ENCODE data around the gene C1orf21.

Gene C1orf21

DNA sequence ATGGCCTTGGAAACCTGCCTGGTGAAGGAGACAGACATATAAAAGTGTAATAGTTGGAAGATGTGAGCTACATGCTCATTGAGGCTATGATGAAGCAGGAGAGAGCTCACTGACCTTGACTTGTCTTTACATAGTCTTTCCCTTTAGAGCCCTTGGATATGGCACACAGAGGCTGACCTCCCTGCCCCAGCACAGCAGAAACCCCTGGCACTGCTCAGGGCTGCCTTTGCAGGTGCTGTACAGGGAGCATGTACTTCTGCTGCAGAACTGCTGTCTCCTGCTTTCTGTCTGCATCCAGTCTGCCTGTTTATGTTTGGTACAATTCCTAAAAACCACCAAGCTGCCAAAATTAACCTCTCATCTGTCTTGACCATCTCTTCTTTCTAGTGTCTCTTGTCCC is 80.5 kb downstream of the C1orf21 start:
- TF ChIP-seq ARNT (IDR thresholded peaks at IDR 0.05) (no peak), ELF4 (IDR thresholded peaks at IDR 0.05) (no peak), ZNF384 (IDR thresholded peaks at IDR 0.05) (no peak), BHLHE40 (IDR thresholded peaks at IDR 0.05; ENCODE audit: borderline replicate concordance) (no peak), TARDBP (IDR thresholded peaks at IDR 0.05) (no peak), NFRKB (IDR thresholded peaks at IDR 0.05) (no peak), CTBP1 (IDR thresholded peaks at IDR 0.05; ENCODE audit: borderline replicate concordance) (no peak), FOXM1 (IDR thresholded peaks at IDR 0.05; ENCODE audit: borderline replicate concordance) (no peak), LEF1 (IDR thresholded peaks at IDR 0.05; ENCODE audit: borderline replicate concordance) (no peak), L3MBTL2 (conservative IDR thresholded peaks at IDR 0.05) (no peak), HDGF (IDR thresholded peaks at IDR 0.05; ENCODE audit: borderline replicate concordance) (no peak), FOXK2 (IDR thresholded peaks at IDR 0.05) (no peak), FOXA1 (IDR thresholded peaks at IDR 0.05) (no peak), SP1 (IDR thresholded peaks at IDR 0.05) (no peak), SUZ12 (IDR thresholded peaks at IDR 0.05) (no peak), PKNOX1 (IDR thresholded peaks at IDR 0.05) (no peak)
- no peak for DNase-seq (ENCODE audit: extremely low spot score)
- ChIA-PET POLR2A (no interaction called here), CTCF (no interaction called here)

DNA sequence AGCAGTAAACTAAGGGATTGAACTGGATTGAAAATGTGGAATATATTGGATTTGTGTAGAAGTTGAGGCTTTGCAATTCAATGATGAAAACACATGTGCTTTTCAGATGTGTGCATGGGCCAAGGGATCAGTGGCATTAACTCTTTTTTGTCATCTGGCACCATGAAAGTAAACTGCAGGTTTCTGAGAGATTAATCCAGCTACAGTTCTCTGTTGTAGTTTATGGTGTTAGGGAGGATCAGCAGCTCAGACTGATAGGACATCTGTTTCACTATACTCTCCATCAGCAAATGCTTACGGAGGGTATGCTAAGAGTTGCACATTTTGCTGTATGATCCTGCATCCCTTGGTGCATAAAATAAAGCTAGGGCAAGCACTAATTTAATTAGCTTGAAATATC is 82.6 kb downstream of the C1orf21 start:
- ChIA-PET POLR2A (no interaction called here), CTCF (no interaction called here)
- TF ChIP-seq FOXA1 (IDR thresholded peaks at IDR 0.05), result no peak
- no peak for TF ChIP-seq SUZ12 (IDR thresholded peaks at IDR 0.05)
- no peak for TF ChIP-seq SP1 (IDR thresholded peaks at IDR 0.05)
- TF ChIP-seq TARDBP (IDR thresholded peaks at IDR 0.05), result no peak
- TF ChIP-seq HDGF (IDR thresholded peaks at IDR 0.05; ENCODE audit: borderline replicate concordance), result no peak
- TF ChIP-seq LEF1 (IDR thresholded peaks at IDR 0.05; ENCODE audit: borderline replicate concordance), result no peak
- no peak for TF ChIP-seq ARNT (IDR thresholded peaks at IDR 0.05)
- TF ChIP-seq NFRKB (IDR thresholded peaks at IDR 0.05), result no peak
- no peak for TF ChIP-seq FOXM1 (IDR thresholded peaks at IDR 0.05; ENCODE audit: borderline replicate concordance)
- no peak for TF ChIP-seq L3MBTL2 (conservative IDR thresholded peaks at IDR 0.05)
- no peak for TF ChIP-seq CTBP1 (IDR thresholded peaks at IDR 0.05; ENCODE audit: borderline replicate concordance)
- no peak for TF ChIP-seq ZNF384 (IDR thresholded peaks at IDR 0.05)
- no peak for TF ChIP-seq FOXK2 (IDR thresholded peaks at IDR 0.05)
- no peak for DNase-seq (ENCODE audit: extremely low spot score)

DNA sequence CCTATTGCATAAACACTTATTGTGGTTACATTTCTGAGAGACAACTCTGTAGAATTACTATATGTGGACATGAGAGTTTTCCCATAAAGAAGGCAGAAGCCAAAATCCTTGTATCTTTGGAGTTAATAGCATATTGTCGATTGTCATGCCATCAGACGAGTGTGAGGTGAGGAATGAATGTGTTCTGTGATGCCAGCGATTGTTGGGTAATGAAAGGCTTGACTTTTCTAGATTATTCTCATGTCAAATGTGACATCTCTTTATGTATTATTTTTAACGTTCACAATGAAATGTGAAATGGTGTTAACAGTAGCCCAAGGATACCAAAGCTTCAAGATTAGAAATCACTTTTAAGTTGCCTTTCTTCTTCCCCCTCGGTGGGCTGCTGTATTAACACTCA is 84.9 kb downstream of the C1orf21 start:
- TF ChIP-seq BHLHE40 (IDR thresholded peaks at IDR 0.05; ENCODE audit: borderline replicate concordance) (no peak), PKNOX1 (IDR thresholded peaks at IDR 0.05) (no peak), LEF1 (IDR thresholded peaks at IDR 0.05; ENCODE audit: borderline replicate concordance) (no peak), CTBP1 (IDR thresholded peaks at IDR 0.05; ENCODE audit: borderline replicate concordance) (no peak), FOXK2 (IDR thresholded peaks at IDR 0.05) (no peak), TARDBP (IDR thresholded peaks at IDR 0.05) (no peak), NFRKB (IDR thresholded peaks at IDR 0.05) (no peak), ELF4 (IDR thresholded peaks at IDR 0.05) (no peak), FOXA1 (IDR thresholded peaks at IDR 0.05) (no peak), FOXM1 (IDR thresholded peaks at IDR 0.05; ENCODE audit: borderline replicate concordance) (no peak)
- POLR2A ChIA-PET, result no interaction called here
- no peak for DNase-seq (ENCODE audit: extremely low spot score)
- CTCF ChIA-PET, result interaction anchor here (1.2 kb wide), 1 partner anchor 192 kb away, joined by 4 read pairs; no protein-coding TSS in a partner anchor

- ChIA-PET CTCF (interaction anchor here (1.2 kb wide), 1 partner anchor 192 kb away, joined by 4 read pairs; no protein-coding TSS in a partner anchor), POLR2A (no interaction called here)
- DNase-seq (ENCODE audit: extremely low spot score), result no peak
- no peak for TF ChIP-seq SUZ12 (IDR thresholded peaks at IDR 0.05)
- TF ChIP-seq SP1 (IDR thresholded peaks at IDR 0.05), result no peak
- TF ChIP-seq FOXK2 (IDR thresholded peaks at IDR 0.05), result no peak
Observed at GRCh38 chr1:184472136-184472535, 85.3 kb downstream of the C1orf21 start.

GRCh38 chr1:184473176-184473966 is 86.5 kb downstream of the C1orf21 start:
- POLR2A ChIA-PET, result no interaction called here
- CTCF ChIA-PET, result no interaction called here
- no peak for DNase-seq (ENCODE audit: extremely low spot score)
- TF ChIP-seq NFRKB (IDR thresholded peaks at IDR 0.05), result no peak
- no peak for TF ChIP-seq BHLHE40 (IDR thresholded peaks at IDR 0.05; ENCODE audit: borderline replicate concordance)
- TF ChIP-seq TARDBP (IDR thresholded peaks at IDR 0.05), result no peak
- no peak for TF ChIP-seq FOXK2 (IDR thresholded peaks at IDR 0.05)
- no peak for TF ChIP-seq L3MBTL2 (conservative IDR thresholded peaks at IDR 0.05)
- no peak for TF ChIP-seq LEF1 (IDR thresholded peaks at IDR 0.05; ENCODE audit: borderline replicate concordance)
- no peak for TF ChIP-seq FOXA1 (IDR thresholded peaks at IDR 0.05)
- no peak for TF ChIP-seq FOXM1 (IDR thresholded peaks at IDR 0.05; ENCODE audit: borderline replicate concordance)
- TF ChIP-seq SUZ12 (IDR thresholded peaks at IDR 0.05), result no peak
- TF ChIP-seq ELF4 (IDR thresholded peaks at IDR 0.05), result no peak
- no peak for TF ChIP-seq ZNF384 (IDR thresholded peaks at IDR 0.05)

- ChIA-PET POLR2A (no interaction called here), CTCF (no interaction called here)
- TF ChIP-seq ARNT (IDR thresholded peaks at IDR 0.05) (no peak), ELF4 (IDR thresholded peaks at IDR 0.05) (no peak), HDGF (IDR thresholded peaks at IDR 0.05; ENCODE audit: borderline replicate concordance) (no peak), L3MBTL2 (conservative IDR thresholded peaks at IDR 0.05) (no peak), FOXK2 (IDR thresholded peaks at IDR 0.05) (no peak), TARDBP (IDR thresholded peaks at IDR 0.05) (no peak), SP1 (IDR thresholded peaks at IDR 0.05) (no peak), BHLHE40 (IDR thresholded peaks at IDR 0.05; ENCODE audit: borderline replicate concordance) (no peak), FOXM1 (IDR thresholded peaks at IDR 0.05; ENCODE audit: borderline replicate concordance) (no peak), PKNOX1 (IDR thresholded peaks at IDR 0.05) (no peak), LEF1 (IDR thresholded peaks at IDR 0.05; ENCODE audit: borderline replicate concordance) (no peak), SUZ12 (IDR thresholded peaks at IDR 0.05) (no peak)
- no peak for DNase-seq (ENCODE audit: extremely low spot score)
Observed at GRCh38 chr1:184476187-184476586, 89.4 kb downstream of the C1orf21 start.

Data from HEK293T (cell line).